Fibroblast of lung (primary cell): ENCODE measurements around the gene BAD. TPM values are rescaled to one million over a fixed set of nuclear protein-coding genes. Genes with fewer than 3 reads are reported as not detected.

Experiments
- DNase-seq, 2 donors: peaks; one replicate each; pipeline versions ENCODE4 v3.0.0 to v3.0.0-alpha.2; 2010; ENCODE audit warnings: low read depth in 2 of 2
- H2AFZ ChIP-seq: 2 replicates; pipeline ENCODE4 v1.5.1; 2012; ENCODE audit warnings: low read length, control low read depth, inconsistent platforms
- H3K27ac ChIP-seq: 2 replicates; pipeline ENCODE4 v1.5.1; 2011; ENCODE audit warnings: low read length, control low read depth; ENCODE audit not compliant: insufficient read depth
- H3K27me3 ChIP-seq: 2 replicates; pipeline ENCODE4 v1.5.1; 2011; ENCODE audit warnings: mild to moderate bottlenecking, low read length; ENCODE audit not compliant: control insufficient read depth, insufficient read depth
- H3K36me3 ChIP-seq: 2 replicates; pipeline ENCODE4 v1.5.1; 2011; ENCODE audit warnings: low read length; ENCODE audit not compliant: control insufficient read depth, insufficient read depth
- H3K4me1 ChIP-seq: 2 replicates; pipeline ENCODE4 v1.5.1; 2011; ENCODE audit warnings: low read length; ENCODE audit not compliant: control insufficient read depth, insufficient read depth; ENCODE audit errors: extremely low read depth
- H3K4me2 ChIP-seq: 2 replicates; pipeline ENCODE4 v1.5.1; 2011; ENCODE audit warnings: low read length, control low read depth; ENCODE audit not compliant: insufficient read depth; ENCODE audit errors: extremely low read depth
- H3K4me3 ChIP-seq, 4 experiments: fragments of 200-600 bp in 1 of 4; sonication (generic) in 1 of 4; replicated peaks in 1 of 4; 2 replicates each; pipeline ENCODE4 v1.5.1; 2011 to 2016; ENCODE audit warnings: low read length in 4 of 4, low read depth in 3 of 4, mild to moderate bottlenecking in 3 of 4, control low read depth in 2 of 4, inconsistent platforms in 1 of 4, mixed read lengths in 1 of 4; ENCODE audit not compliant: insufficient read depth in 1 of 4; ENCODE audit errors: control extremely low read depth in 1 of 4
- H3K79me2 ChIP-seq: 2 replicates; pipeline ENCODE4 v1.5.1; 2012; ENCODE audit warnings: mild to moderate bottlenecking, low read length, inconsistent platforms; ENCODE audit not compliant: control insufficient read depth, insufficient read depth
- H3K9ac ChIP-seq: 2 replicates; pipeline ENCODE4 v1.5.1; 2011; ENCODE audit warnings: mild to moderate bottlenecking, low read length, control low read depth; ENCODE audit not compliant: insufficient read depth
- H3K9me3 ChIP-seq: 2 replicates; pipeline ENCODE4 v1.5.1; 2012; ENCODE audit warnings: low read depth, low read length; ENCODE audit not compliant: control insufficient read depth, insufficient read depth
- H4K20me1 ChIP-seq: 2 replicates; pipeline ENCODE4 v1.5.1; 2011; ENCODE audit warnings: low read length; ENCODE audit not compliant: control insufficient read depth, insufficient read depth; ENCODE audit errors: extremely low read depth
- EZH2 ChIP-seq: IDR thresholded peaks from 2 replicates; pipeline ENCODE4 v1.5.1; 2012; ENCODE audit warnings: low read length, control low read depth, mild to moderate bottlenecking; ENCODE audit errors: missing control alignments
- polyA plus RNA-seq, 2 donors: library from polyadenylated mRNA; depleted of rRNA in 1 of 2; stranded (reverse) in 1 of 2; unstranded in 1 of 2; fragments of >200 nt; gene quantifications; 2 replicates each; pipeline ENCODE4 v1.2.1, GENCODE V29; 2011 to 2012; ENCODE audit warnings: missing spikeins in 1 of 2
- total RNA-seq: library from RNA; depleted of rRNA; stranded (reverse); fragments of >200 nt; gene quantifications from 2 replicates; pipeline ENCODE4 v1.2.1, GENCODE V29; 2014
- TF ChIP-seq, protein P1 (sequence below), 2 donors: IDR thresholded peaks in 1 of 2; conservative IDR thresholded peaks in 1 of 2; 1 replicate in 1 of 2; 2 replicates in 1 of 2; pipeline ENCODE4 v1.5.1; 2011 to 2012; ENCODE audit warnings: low read length in 2 of 2, control low read depth in 1 of 2, inconsistent platforms in 1 of 2, low read depth in 1 of 2, mild to moderate bottlenecking in 1 of 2

BAD gene
- total and polyA plus RNA-seq, 2 donors (not counting 1 experiment from before 2014, with no cell fraction given), result 31.6 to 79.9 TPM

DNA sequence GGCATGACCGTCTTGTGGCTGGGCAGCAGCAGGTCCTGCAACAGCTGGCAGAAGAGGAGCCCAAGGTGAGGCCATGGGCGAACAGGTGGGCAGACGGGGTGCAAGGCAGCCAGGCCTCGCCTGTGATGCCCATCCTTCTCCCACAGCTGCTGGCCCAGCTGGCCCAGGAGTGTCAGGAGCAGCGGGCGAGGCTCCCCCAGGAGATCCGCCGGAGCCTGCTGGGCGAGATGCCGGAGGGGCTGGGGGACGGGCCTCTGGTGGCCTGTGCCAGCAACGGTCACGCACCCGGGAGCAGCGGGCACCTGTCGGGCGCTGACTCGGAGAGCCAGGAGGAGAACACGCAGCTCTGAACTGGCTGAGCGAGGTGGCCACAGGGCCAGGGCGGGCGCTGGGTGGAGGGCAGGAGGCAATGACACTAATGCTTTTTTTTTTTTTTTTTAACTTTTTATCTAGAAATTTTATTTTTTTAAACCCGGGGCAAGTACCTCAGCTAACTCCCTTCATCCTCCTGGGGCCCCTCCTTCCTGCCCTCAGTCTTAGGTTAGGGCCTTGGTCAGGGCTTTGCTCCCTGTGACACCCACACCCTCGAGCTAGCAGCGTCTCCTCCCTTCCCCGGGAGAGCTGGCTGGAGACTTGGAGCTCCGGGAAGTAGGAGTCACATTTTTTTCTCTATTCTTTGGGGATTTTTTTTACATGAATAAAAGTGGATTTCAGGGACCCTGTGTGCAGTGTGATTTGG is 17.1 kb downstream of the BAD start:
- Histone ChIP-seq H3K79me2 (peaks cover under 1% of the 10 kb centered on the region), H2AFZ (no peak overlapping the region), H3K36me3 (peaks cover 28% of the 10 kb centered on the region), H3K9ac (no peak overlapping the region), H4K20me1 (no peaks in the 10 kb centered on the region), H3K4me1 (peaks cover 24% of the 10 kb centered on the region), H3K27ac (no peak overlapping the region), H3K9me3 (no peaks in the 10 kb centered on the region), H3K27me3 (no peaks in the 10 kb centered on the region), H3K4me2 (no peak overlapping the region), H3K4me3 (no peak overlapping the region)
- DNase-seq, result no peak
- TF ChIP-seq, protein P1, sequence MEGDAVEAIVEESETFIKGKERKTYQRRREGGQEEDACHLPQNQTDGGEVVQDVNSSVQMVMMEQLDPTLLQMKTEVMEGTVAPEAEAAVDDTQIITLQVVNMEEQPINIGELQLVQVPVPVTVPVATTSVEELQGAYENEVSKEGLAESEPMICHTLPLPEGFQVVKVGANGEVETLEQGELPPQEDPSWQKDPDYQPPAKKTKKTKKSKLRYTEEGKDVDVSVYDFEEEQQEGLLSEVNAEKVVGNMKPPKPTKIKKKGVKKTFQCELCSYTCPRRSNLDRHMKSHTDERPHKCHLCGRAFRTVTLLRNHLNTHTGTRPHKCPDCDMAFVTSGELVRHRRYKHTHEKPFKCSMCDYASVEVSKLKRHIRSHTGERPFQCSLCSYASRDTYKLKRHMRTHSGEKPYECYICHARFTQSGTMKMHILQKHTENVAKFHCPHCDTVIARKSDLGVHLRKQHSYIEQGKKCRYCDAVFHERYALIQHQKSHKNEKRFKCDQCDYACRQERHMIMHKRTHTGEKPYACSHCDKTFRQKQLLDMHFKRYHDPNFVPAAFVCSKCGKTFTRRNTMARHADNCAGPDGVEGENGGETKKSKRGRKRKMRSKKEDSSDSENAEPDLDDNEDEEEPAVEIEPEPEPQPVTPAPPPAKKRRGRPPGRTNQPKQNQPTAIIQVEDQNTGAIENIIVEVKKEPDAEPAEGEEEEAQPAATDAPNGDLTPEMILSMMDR (conservative IDR thresholded peaks at IDR 0.05 in 1 of 2, IDR thresholded peaks at IDR 0.05 in 1 of 2; ENCODE audit: low read depth in 1 of 2, low read length in 2 of 2), result no peak
- TF ChIP-seq EZH2, result no peak

DNA sequence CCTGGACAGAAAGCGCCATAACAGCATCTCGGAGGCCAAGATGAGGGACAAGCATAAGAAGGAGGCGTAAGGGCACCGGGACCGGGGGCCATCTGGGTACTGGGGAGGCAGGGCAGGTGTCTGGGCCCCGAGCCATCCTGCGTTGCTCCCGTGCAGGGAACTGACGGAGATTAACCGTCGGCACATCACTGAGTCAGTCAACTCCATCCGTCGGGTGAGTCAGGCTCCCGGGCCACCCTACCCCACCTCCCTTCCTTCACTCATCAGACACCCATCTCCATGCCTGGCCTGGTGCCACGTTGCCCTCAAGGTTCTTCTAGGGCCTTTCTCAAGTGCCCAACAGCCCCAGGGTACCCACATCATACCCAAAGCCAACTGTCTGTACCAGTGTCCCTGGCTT is 18.1 kb downstream of the BAD start:
- peaks cover 34% of the 10 kb centered on the region for H3K36me3 ChIP-seq
- no peak overlapping the region for H2AFZ ChIP-seq
- H4K20me1 ChIP-seq, result no peaks in the 10 kb centered on the region
- TF ChIP-seq, protein P1 (conservative IDR thresholded peaks at IDR 0.05 in 1 of 2, IDR thresholded peaks at IDR 0.05 in 1 of 2; ENCODE audit: low read depth in 1 of 2, low read length in 2 of 2), result no peak
- TF ChIP-seq EZH2, result no peak
- peaks cover 19% of the 10 kb centered on the region for H3K4me1 ChIP-seq
- H3K27me3 ChIP-seq, result no peaks in the 10 kb centered on the region
- H3K4me3 ChIP-seq, result no peak overlapping the region
- H3K27ac ChIP-seq, result no peak overlapping the region
- H3K9me3 ChIP-seq, result no peaks in the 10 kb centered on the region
- H3K79me2 ChIP-seq, result no peaks in the 10 kb centered on the region
- no peak overlapping the region for H3K4me2 ChIP-seq
- H3K9ac ChIP-seq, result no peak overlapping the region
- DNase-seq, result peak in 1 of 2 donors; percentile 23

DNA sequence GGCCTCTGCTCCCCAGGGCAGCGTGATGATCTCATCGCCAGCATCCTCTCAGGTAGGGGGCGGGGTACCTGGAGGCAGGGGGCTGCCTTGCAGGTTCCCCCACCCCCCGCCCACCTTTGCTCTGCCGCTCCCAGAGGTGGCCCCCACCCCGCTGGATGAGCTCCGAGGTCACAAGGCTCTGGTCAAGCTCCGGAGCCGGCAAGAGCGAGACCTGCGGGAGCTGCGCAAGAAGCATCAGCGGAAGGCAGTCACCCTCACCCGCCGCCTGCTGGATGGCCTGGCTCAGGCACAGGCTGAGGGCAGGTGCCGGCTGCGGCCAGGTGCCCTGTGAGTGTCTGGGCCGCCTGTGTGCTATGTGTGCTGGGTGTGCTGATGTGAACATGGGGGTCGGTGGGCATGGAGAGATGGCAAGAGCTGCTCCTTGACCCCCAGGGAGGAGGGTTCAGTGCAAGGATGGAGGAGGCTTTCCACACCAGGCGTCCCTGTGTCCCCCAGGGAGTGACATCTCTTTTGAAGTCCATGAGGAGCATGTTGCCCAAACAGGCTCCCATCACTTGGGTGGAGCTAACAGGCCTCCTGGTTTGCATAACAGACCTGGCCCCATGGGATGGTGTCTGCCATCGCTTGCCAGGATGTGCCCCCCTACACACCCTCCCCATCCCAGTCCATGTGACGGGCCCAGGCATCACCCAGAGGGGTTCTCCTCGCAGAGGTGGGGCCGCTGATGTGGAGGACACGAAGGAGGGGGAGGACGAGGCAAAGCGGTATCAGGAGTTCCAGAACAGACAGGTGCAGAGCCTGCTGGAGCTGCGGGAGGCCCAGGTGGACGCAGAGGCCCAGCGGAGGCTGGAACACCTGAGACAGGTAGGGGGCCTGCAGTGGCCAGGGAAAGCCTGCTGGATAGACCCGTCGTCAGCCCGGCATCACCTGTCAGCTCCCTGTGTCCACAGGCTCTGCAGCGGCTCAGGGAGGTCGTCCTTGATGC is 19.0 kb downstream of the BAD start:
- DNase-seq, result no peak
- Histone ChIP-seq H3K9ac (no peak overlapping the region), H2AFZ (no peak overlapping the region), H3K4me3 (no peak overlapping the region), H3K79me2 (no peaks in the 10 kb centered on the region), H3K4me1 (peaks cover 18% of the 10 kb centered on the region), H3K27me3 (no peaks in the 10 kb centered on the region), H3K9me3 (no peaks in the 10 kb centered on the region), H3K4me2 (no peak overlapping the region), H3K27ac (no peak overlapping the region), H3K36me3 (peaks cover 37% of the 10 kb centered on the region), H4K20me1 (no peaks in the 10 kb centered on the region)
- TF ChIP-seq, protein P1 (conservative IDR thresholded peaks at IDR 0.05 in 1 of 2, IDR thresholded peaks at IDR 0.05 in 1 of 2; ENCODE audit: low read depth in 1 of 2, low read length in 2 of 2), result no peak
- TF ChIP-seq EZH2, result no peak
